Endothelial cell of umbilical vein (primary cell): Measurements from ENCODE around the gene PRF1.
"Not testable (repeated sequence)": the region's sequence is repeated elsewhere in the genome, so short reads cannot be mapped to it uniquely, and the experiment has no call there.

ENCODE experiments used
- FOS ChIP-seq: IDR thresholded peaks from 2 replicates; pipeline ENCODE4 v1.6.1; 2011; ENCODE audit warnings: mild to moderate bottlenecking, low read length, moderate library complexity, borderline replicate concordance; ENCODE audit not compliant: insufficient read depth
- GATA2 ChIP-seq: IDR thresholded peaks from 2 replicates; pipeline ENCODE4 v1.7.0; 2011; ENCODE audit warnings: low read depth, mild to moderate bottlenecking, moderate library complexity, mixed read lengths, low read length; ENCODE audit not compliant: insufficient read length, insufficient read depth
- MYC ChIP-seq: IDR thresholded peaks from one replicate; pipeline ENCODE4 v1.6.1; 2011; ENCODE audit warnings: mild to moderate bottlenecking, low read depth, low read length
- POLR2A ChIP-seq: IDR thresholded peaks from 2 replicates; pipeline ENCODE4 v1.6.1; 2012; ENCODE audit warnings: low read depth, mild to moderate bottlenecking, control low read depth, low read length
- POLR2AphosphoS5 ChIP-seq: IDR thresholded peaks from 2 replicates; pipeline ENCODE4 v1.6.1; 2012; ENCODE audit warnings: low read depth, mild to moderate bottlenecking, control low read depth, low read length, moderate library complexity; ENCODE audit not compliant: insufficient read depth
- TF ChIP-seq, protein P1 (sequence below), 2 donors: IDR thresholded peaks; 1 replicate in 1 of 2; 2 replicates in 1 of 2; pipeline ENCODE4 v1.5.1; 2011; ENCODE audit warnings: low read length in 2 of 2, mild to moderate bottlenecking in 2 of 2, moderate library complexity in 2 of 2, control low read depth in 1 of 2, inconsistent platforms in 1 of 2, low read depth in 1 of 2; ENCODE audit not compliant: insufficient read depth in 1 of 2; ENCODE audit errors: extremely low read depth in 1 of 2
- TF ChIP-seq, protein P2 (sequence below): IDR thresholded peaks from 2 replicates; pipeline ENCODE4 v1.6.1; 2011; ENCODE audit not compliant: insufficient read depth, insufficient read length

DNA sequence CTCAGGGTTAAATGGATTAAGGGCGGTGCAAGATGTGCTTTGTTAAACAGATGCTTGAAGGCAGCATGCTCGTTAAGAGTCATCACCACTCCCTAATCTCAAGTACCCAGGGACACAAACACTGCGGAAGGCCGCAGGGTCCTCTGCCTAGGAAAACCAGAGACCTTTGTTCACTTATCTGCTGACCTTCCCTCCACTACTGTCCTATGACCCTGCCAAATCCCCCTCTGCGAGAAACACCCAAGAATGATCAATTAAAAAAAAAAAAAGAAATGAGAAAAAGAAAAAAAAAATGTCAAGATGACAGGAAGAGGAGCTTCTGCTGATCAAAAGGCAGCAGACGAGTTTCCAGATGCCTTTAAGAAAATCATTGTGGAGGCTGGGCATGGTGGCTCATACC is 29.2 kb upstream of the PRF1 start:
- not testable (repeated sequence) for TF ChIP-seq MYC, POLR2AphosphoS5, POLR2A, FOS, GATA2
- TF ChIP-seq, protein P1, sequence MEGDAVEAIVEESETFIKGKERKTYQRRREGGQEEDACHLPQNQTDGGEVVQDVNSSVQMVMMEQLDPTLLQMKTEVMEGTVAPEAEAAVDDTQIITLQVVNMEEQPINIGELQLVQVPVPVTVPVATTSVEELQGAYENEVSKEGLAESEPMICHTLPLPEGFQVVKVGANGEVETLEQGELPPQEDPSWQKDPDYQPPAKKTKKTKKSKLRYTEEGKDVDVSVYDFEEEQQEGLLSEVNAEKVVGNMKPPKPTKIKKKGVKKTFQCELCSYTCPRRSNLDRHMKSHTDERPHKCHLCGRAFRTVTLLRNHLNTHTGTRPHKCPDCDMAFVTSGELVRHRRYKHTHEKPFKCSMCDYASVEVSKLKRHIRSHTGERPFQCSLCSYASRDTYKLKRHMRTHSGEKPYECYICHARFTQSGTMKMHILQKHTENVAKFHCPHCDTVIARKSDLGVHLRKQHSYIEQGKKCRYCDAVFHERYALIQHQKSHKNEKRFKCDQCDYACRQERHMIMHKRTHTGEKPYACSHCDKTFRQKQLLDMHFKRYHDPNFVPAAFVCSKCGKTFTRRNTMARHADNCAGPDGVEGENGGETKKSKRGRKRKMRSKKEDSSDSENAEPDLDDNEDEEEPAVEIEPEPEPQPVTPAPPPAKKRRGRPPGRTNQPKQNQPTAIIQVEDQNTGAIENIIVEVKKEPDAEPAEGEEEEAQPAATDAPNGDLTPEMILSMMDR (IDR thresholded peaks at IDR 0.05; ENCODE audit: extremely low read depth in 1 of 2, insufficient read depth in 1 of 2, low read depth in 1 of 2, low read length in 2 of 2): not testable (repeated sequence)
- TF ChIP-seq, protein P2, sequence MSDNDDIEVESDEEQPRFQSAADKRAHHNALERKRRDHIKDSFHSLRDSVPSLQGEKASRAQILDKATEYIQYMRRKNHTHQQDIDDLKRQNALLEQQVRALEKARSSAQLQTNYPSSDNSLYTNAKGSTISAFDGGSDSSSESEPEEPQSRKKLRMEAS: not testable (repeated sequence)
